GM18511 (cell line): ENCODE results near the gene ITIH6.
"Not testable (repeated sequence)": the region's sequence is repeated elsewhere in the genome, so short reads cannot be mapped to it uniquely, and the experiment has no call there.

Experiments
- ATAC-seq: cut with Tn5 transposase; IDR thresholded peaks from one replicate; pipeline ENCODE4 v1.9.1; 2021; ENCODE audit warnings: mild to moderate bottlenecking, moderate library complexity; ENCODE audit not compliant: unreplicated experiment

The ITIH6 gene

GRCh38 chrX:54798137-54798536 lies at the start of gene ITIH6:
ITIH6 (minus strand) TSS chrX:54798255; CDS start chrX:54798210, 45 bp downstream.
- ATAC-seq = no peak

- ATAC-seq = not testable (repeated sequence)
Observed at GRCh38 chrX:54847700-54848099, 49.6 kb upstream of the ITIH6 start.

GRCh38 chrX:54843050-54843449 lies 45.0 kb upstream of the ITIH6 start:
- no peak for ATAC-seq

GRCh38 chrX:54842607-54843006 lies 44.6 kb upstream of the ITIH6 start:
- ATAC-seq = no peak

- not testable (repeated sequence) for ATAC-seq
Observed at GRCh38 chrX:54841184-54841874, 43.3 kb upstream of the ITIH6 start.

GRCh38 chrX:54838583-54838982 lies 40.5 kb upstream of the ITIH6 start:
- no peak for ATAC-seq

- ATAC-seq = no peak
Observed at GRCh38 chrX:54826598-54826997, 28.5 kb upstream of the ITIH6 start.

- ATAC-seq = peak; percentile 46
Observed at GRCh38 chrX:54825716-54826438, 27.8 kb upstream of the ITIH6 start.

- ATAC-seq = no peak
Observed at GRCh38 chrX:54824722-54825121, 26.7 kb upstream of the ITIH6 start.

GRCh38 chrX:54824195-54824594 lies 26.1 kb upstream of the ITIH6 start:
- no peak for ATAC-seq

GRCh38 chrX:54821310-54821709 lies 23.3 kb upstream of the ITIH6 start:
- no peak for ATAC-seq

GRCh38 chrX:54820737-54821136 lies 22.7 kb upstream of the ITIH6 start:
- no peak for ATAC-seq

- no peak for ATAC-seq
Observed at GRCh38 chrX:54819201-54819600, 21.1 kb upstream of the ITIH6 start.

GRCh38 chrX:54818221-54818620 lies 20.2 kb upstream of the ITIH6 start:
- no peak for ATAC-seq

- no peak for ATAC-seq
Observed at GRCh38 chrX:54817220-54817820, 19.3 kb upstream of the ITIH6 start.

- no peak for ATAC-seq
Observed at GRCh38 chrX:54812306-54812705, 14.3 kb upstream of the ITIH6 start.

- no peak for ATAC-seq
Observed at GRCh38 chrX:54811301-54811885, 13.3 kb upstream of the ITIH6 start.

- no peak for ATAC-seq
Observed at GRCh38 chrX:54810532-54810931, 12.5 kb upstream of the ITIH6 start.

GRCh38 chrX:54808605-54809483 lies 10.8 kb upstream of the ITIH6 start:
- peak; percentile 89 for ATAC-seq

- peak; percentile 37 for ATAC-seq
Observed at GRCh38 chrX:54808109-54808604, 10.1 kb upstream of the ITIH6 start.
